ENCODE data around the gene SCAF4.
A peak's percentile ranks its signal among the peaks of the same experiment; 100 is the strongest.
"Not testable (repeated sequence)": the region's sequence is repeated elsewhere in the genome, so short reads cannot be mapped to it uniquely, and the experiment has no call there.

SCAF4 gene, protein sequence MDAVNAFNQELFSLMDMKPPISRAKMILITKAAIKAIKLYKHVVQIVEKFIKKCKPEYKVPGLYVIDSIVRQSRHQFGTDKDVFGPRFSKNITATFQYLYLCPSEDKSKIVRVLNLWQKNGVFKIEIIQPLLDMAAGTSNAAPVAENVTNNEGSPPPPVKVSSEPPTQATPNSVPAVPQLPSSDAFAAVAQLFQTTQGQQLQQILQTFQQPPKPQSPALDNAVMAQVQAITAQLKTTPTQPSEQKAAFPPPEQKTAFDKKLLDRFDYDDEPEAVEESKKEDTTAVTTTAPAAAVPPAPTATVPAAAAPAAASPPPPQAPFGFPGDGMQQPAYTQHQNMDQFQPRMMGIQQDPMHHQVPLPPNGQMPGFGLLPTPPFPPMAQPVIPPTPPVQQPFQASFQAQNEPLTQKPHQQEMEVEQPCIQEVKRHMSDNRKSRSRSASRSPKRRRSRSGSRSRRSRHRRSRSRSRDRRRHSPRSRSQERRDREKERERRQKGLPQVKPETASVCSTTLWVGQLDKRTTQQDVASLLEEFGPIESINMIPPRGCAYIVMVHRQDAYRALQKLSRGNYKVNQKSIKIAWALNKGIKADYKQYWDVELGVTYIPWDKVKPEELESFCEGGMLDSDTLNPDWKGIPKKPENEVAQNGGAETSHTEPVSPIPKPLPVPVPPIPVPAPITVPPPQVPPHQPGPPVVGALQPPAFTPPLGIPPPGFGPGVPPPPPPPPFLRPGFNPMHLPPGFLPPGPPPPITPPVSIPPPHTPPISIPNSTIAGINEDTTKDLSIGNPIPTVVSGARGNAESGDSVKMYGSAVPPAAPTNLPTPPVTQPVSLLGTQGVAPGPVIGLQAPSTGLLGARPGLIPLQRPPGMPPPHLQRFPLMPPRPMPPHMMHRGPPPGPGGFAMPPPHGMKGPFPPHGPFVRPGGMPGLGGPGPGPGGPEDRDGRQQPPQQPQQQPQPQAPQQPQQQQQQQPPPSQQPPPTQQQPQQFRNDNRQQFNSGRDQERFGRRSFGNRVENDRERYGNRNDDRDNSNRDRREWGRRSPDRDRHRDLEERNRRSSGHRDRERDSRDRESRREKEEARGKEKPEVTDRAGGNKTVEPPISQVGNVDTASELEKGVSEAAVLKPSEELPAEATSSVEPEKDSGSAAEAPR

DNA sequence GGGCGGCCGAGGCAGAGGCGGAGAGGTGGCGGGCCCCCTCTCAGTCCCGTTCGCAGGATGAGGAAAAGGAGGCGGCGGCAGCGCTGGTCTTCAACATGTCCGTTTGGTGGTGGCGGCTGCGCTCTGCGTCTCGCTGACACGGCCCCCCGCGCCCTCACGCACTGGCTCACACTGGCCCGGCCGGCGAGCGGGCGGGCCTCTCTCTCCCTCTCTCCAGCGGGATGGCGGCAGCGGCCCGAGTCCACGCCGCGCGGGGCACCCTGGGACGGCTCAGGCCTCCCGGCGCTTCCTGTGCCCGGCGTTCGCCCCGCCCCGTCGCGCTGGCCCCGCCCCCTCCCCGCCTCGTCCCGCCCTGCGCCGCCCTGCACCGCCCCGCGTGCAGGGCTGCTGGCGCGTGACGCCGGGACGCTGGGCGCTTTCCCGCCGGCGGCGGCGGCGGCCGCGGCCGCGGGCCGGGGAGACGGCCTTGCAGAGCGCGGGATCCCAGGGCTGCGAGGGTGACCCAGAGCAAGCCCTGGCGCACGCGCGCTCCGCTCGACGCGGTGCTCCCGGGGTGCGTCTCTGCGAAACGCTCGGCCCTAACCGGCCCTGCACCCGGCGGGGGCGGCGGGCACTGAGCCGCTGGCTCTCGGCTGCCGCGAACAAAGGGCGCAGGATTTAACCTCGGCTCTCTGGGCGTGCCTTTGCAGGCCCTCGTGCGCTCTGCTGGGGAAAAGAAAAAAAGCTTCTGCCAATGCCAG is at the start of gene SCAF4:
Gene SCAF4, minus strand, starts transcription at position 262 of the 740 bp plus-strand sequence. CDS start 426 bp downstream, outside the sequence.
- DNase-seq: peak; percentile 97

DNA sequence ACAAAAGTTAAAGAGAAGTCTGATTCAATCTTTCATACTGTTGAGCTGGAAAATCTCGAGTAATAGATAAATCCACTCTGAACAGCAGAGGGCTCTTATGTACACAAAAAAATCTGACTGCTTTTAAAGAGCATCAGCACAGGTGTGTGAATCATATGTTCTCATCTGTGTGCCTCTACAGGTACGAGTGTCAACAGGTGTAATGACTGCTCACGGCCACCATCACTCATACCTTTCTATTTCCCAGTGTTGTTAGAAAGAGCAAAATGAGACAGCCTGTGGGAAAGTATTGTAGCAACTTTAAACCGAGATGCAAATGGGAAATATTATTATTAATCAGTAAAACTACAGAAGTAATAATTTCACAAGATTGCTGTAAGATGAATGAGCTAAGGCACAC is 49.0 kb upstream of the SCAF4 start:
- peak; percentile 78 for DNase-seq

DNA sequence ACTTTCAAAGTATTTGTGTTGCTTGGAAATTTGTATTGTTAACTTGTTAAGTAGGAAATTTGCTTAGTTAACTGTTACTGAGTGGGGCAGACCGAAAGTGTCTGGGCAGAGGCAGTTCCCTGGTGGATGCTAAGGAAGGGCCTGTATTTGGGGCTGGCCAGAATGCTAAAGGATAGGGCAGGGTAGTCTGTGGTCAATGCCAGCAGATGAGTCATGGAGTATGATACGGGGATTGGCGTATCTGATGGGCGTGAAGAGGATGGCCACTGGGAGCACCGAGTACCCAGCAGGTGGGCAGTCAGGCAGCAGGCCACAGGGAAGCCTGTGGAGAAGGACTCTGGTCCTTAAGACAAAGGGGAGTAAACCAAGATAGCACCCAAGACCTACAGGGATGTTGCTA is 46.6 kb upstream of the SCAF4 start:
- DNase-seq: no peak

DNA sequence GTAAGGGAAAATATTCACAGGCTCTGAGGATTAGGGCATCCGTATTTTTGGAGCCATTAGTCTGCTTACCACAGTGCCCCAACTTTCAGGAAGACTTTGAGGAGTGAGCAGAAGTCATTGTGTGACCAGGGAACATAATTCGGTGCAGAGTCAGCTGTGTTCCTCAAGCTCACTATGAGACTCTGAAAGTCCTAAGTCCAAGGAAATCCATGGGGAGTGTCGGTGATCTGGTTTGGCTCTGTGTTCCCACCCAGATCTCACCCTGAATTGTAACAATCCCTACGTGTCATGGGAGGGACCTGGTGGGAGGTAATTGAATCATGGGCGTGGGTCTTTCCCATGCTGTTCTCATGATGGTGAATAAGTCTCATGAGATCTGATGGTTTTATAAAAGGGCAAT is 45.9 kb upstream of the SCAF4 start:
- no peak for DNase-seq

DNA sequence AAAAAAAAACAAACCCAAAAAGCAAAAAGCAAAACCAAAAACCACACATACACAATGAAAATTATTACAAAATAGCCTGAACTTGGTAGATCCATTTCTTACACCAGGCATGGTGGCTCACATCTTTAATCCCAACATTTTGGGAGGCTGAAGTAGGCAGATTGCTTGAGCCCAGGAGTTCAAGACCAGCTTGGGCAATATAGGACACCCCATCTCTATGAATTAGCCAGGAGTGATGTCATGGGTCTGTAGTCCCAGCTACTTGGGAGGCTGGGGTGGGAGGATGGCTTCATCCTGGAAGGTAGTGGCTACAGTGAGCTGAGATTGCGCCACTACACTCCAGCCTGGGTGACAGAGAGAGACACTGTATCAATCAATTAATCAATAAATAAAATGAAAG is 42.1 kb upstream of the SCAF4 start:
- no peak for DNase-seq

DNA sequence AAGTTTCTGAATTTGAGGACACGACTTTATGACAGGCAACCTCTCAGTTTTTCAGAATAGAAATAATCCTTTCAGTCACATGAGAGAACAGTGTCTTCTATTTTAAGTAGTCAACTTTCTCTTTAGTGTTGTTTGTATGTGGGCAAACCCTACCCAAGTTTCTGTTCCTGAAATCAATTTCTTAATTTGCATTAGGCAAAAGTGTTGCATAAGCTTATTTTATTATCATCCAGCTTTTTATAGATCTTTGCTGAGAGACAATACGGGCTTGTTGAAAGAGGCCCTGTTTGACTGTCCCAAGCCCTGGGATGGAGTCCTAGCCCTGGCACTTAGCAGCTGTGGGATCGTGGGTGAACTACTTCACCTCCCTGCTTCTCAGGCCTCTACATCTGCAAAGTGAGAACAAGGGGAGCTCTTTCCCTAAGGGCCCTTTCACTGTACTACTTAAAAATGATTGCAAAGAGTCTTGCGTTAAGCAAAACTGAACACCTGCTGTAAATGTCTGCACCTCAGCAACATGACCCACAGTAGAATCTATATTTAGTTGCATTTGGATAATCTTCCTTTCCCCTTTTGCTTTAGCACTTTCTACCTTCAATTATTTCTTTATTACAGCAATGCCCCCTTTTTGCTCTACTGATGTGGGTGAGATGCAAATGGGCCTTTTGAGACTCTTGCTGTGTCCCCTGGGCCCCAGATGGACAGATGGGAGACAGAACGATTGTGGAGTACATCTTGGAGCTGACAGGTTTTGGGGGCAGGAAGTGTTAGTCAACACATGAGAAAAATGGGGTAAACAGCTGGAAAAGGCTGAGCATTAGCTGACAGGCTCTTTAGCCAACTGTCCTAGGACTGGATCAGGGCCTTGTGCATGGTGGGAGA is 41.0 kb upstream of the SCAF4 start:
- DNase-seq: no peak

DNA sequence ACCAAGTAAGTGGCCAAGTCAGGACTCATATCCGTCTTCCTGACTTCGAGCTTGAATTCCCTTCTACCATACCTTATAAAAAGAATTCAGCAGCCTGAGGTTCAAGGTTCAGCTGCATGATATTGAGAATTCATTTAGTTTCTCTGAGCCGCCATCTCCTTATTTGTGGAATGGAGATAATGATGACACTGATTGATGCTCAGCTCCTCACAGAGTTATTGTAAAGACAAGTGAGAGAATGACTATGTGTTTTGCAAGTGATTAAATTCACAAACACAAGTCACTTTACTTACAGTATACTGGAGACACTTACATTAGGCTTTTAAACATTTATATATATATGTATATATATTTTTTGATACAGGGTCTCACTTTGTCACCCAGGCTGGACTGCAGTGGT is 39.8 kb upstream of the SCAF4 start:
- DNase-seq: no peak

DNA sequence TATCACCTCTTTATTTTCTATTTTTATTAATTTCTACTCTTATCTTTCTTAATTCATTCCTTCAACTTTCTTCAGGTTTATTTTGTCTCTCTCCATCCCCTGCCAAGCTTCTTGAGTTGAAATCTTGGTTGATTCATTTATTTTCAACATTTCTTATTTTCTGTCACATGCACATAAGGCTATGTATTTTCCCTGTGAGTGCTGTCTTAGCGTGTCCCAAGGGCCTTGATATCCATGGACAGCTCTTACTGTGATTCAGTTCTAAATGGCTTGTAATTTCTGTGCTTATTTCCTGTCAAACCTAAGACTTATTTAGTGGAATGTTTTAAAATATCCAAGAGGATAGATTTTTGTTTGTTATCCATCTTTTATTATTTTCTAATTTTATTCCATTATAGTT is 36.8 kb upstream of the SCAF4 start:
- DNase-seq: no peak

DNA sequence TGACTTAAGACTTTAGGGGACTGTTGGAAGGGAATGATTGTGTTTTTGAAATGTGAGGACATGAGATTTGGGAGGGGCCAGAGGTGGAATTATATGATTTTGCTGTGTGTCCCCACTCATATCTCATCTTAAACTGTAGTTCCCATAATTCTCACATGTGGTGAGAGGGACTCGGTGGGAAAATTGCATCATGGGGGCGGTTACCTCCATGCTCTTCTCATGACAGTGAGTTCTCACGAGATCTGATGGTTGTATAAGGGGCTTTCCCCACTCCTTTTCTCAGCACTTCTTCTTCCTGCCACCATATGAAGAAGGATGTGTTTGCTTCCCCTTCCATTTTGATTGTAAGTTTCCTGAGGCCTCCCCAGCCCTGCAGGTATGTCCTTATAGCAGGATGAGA is 35.0 kb upstream of the SCAF4 start:
- no peak for DNase-seq

DNA sequence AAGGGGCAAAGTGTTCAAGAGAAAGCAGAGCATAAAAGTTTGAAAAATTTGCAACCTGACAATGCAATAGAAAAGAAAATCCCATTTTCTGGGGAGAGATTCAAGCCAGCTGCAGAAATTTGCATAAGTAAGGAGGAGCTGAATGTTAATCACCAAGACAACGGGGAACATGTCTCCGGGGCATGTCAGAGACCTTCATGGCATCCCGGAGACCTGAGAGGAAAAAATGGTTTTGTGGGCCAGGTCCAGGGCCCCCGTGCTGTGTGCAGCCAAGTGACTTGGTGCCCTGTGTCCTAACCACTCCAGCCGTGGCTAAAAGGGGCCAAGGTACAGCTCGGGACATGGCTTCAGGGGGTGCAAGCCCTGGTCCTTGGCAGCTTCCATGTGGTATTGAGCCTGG is 33.9 kb upstream of the SCAF4 start:
- not testable (repeated sequence) for DNase-seq

DNA sequence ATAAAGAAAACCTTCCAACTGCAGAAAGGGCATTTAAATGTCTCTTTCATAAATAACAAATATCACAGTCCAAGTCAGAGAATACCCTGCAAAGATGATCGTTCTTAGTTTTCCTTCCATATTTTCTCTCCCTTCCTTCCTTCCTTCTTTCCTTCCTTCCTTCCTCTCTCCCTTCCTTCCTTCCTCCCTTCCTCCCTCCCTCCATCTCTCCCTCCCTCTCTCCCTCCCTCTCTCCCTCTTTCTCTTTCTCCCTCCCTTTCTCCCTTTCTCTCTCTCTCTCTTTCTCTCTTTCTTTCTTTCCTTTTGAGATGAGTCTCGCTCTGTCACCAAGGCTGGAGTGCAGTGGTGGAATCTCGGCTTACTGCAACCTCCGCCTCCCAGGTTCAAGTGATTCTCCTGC is 29.0 kb upstream of the SCAF4 start:
- no peak for DNase-seq

DNA sequence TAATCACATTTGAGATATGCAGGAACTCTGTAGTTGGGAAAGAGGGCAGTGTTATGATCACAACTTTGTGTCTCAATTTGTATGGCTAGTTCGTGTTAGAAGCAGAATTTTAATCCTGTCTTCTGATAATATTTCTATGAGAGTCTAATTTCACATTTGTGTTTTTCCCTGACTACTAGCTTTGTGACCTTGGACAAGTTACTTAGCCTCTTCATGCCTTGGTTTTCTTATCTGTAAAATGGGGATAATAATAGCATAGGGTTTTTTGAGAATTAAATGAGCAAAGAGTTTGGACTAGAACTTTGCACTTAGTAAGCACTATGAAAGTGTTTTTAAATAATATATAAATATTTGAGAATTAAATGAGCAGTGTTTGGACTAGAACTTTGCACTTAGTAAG is 24.9 kb upstream of the SCAF4 start:
- no peak for DNase-seq

DNA sequence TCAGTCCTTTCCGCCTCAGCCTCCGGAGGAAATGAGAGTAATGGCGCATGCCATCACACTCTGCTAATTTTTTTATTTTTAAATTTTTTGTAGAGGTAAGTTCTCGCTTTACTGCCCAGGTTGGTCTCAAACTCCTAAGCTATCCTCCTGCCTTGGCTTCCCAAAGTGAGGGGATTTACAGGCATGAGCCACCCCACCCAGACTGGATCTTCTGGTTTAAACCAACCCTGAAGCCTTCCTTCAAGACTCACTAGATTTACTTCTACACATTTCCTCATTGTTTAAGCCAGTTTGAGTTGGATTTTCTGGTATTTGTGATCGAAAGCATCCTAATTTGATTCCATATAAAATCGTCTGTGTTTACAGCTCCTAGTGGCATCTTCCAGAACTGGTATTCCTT is 23.1 kb upstream of the SCAF4 start:
- no peak for DNase-seq

DNA sequence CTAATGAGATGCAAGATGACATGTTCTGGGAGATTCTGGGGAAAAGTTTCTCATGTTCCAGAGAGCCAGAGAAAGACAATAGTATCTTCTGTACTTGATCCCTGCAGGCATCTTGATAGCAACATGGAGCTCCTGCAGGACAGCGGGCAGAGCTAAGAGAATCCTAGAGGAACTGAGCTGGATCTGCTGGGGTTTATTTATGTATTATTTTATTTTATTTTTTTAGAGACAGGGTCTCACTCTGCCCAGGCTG is 22.7 kb upstream of the SCAF4 start:
- no peak for DNase-seq

DNA sequence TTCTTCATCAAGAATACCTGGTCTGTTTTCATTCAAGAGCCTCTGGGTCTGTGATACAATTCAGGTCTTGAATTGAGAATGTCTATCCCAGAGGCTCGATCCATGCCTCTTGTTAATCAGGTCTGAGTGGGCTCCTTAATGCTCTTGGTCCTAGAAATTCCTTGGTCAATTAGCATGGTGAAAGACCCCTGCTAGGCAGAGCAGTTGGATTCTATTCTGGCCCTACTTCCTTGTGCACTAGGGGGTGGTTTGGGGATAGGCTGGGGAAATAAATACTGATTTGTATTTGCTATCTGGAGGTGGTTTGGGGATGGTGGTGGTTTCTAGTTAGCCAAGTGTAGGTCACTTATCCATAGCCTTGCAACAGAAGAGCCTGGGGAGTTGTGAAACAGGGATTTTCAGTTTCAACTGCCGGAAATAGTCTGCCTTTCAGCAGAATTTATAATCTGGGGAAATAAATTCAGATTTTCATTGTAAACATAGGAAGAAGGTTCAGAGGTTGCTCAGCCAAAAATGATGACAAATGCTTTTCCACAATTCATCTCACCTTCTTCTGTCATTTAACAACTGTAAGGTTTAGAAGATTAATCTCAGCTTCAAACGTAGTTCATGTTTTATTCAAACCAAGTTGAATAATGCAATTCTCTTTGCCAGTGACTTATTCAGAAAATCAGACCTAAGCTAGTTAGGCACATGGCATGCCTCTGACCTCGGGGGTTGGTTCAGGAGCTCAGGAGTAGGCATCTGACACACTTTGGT is 22.2 kb upstream of the SCAF4 start:
- DNase-seq: no peak

DNA sequence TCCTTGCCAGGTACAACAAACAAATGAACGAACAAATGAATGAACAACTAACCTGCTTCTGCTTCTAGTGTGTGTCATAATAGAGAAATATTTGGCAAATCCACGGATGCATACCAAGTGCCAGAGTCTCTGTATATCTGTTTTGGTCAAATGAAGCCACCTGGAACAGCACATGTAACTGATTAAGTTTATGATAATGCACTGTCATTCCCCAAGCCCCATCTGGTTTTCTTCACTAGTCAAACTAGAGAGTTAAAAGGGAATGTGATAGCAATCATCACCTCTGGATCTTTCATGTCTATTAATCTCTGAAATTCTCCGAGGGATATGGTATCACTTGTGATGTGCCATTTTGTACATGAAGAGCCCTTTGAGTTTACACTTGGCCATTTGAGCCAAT is 21.0 kb upstream of the SCAF4 start:
- DNase-seq: no peak

DNA sequence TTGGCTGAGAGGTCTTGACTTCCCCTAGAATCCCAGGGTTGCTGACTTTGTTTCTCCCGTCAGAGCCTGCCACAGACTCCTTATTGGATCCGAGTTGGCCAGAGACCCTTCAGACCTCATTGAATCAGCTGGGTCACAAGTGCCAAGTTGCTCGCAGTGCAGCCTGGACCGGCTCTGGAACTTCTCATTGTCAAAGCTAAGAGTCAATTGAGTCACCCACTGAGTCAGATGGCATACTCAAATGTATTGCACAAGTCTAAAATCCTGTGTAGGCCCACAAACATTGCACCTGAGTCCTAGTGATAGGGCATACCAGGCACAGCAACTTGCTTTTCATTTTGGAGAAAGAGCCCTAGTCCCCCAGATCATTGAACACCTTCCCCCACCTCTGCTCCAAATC is 20.4 kb upstream of the SCAF4 start:
- DNase-seq: no peak

DNA sequence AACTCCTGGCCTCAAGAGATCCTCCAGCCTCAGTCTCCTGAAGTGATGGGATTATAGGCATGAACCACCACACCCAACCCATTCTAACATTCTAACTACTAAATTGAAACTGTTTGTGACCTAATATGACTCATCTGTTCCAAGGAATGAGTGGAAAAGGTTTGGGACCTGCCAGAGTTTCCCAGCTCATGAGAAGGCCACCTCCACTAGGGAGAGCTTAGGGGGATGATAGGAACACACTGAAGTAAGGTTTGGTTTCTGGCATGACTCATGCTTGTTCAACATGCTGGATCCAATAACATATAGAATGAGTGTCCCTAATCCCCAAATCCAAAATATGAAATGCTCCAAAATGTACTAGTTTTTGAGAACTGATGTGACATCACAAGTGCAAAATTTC is 18.9 kb upstream of the SCAF4 start:
- DNase-seq: no peak

DNA sequence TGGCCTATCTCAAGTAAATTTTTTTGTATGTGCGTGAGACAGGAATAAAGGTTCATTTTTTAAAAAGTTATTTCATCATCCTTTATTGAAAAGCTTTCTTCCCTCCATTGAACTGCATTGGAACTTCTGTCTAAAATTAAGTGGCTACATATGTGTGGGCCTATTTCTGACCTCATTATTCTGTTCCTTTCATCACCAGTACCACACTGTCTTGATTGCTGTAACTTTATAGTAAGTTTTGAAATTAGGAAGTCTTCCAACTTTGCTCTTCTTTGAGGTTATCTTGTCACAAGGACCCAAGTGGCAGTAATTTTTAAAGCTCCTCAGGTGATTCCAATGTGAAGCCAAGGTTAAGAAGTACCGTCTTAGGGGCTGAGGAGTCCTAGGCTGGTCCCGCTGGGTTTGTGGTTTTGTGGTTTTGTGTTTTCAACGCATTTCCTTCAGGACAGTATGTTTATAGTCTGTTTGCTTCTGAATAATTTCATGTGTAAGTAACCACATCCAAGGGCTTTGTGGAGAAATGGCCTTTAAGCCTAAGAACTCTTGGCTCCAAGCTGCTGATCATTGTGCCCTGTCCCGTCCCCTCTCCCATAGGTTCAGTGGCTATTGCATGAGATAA is 12.4 kb upstream of the SCAF4 start:
- DNase-seq: no peak

DNA sequence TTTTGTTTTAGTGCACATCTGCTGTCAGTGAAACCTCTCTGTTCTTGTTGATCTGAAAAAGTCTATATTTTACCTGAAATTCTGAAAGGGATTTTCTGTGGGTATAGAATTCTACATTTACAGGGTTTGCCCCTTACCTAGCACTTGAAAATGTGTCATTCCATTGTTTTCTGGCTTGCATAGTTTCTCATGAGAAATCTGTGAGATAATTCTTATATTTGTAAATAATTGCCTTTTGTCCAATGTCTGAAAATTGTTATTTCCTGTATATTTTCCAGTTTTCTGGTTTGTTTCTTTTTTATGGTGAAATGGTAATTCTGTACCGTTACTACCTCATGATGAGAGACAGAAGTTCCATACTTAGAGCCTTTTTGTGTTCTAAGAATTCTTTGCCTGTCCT is 11.8 kb upstream of the SCAF4 start:
- no peak for DNase-seq

DNA sequence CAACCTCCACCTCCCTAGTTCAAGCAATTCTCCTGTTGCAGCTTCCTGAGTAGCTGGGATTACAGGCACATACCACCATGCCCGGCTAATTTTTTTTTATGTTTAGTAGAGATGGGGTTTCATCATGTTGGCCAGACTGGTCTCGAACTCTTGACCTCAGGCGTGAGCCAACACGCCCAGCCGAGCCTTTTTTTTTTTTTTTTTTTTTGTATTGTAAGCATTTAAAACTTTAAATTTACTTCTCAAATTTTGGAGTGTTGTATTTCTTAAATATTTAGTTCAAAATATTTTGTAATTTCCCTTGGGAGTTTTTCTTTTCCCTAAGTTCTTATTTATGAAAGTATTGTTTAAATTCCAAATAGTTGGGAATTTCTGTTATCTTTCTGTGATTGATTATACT is 9.2 kb upstream of the SCAF4 start:
- DNase-seq: no peak

Data from NCI-H69 (cell line).